ENCODE measurements around the gene FAM25G.

Gene FAM25G

GRCh38 chr10:47454780-47455058, 36.8 kb downstream of the FAM25G start:
- no peak for TF ChIP-seq CTCF (IDR thresholded peaks at IDR 0.05)
- intact Hi-C loops (cut with DNase I; ENCODE audit: low total_unique reads), result no loop called here
- Histone ChIP-seq H3K27ac (no peak overlapping the region), H3K27me3 (no peaks in the 10 kb centered on the region), H3K36me3 (no peaks in the 10 kb centered on the region), H3K9me3 (no peaks in the 10 kb centered on the region), H3K4me3 (no peak overlapping the region), H3K4me1 (no peaks in the 10 kb centered on the region)
- no peak for DNase-seq

DNA sequence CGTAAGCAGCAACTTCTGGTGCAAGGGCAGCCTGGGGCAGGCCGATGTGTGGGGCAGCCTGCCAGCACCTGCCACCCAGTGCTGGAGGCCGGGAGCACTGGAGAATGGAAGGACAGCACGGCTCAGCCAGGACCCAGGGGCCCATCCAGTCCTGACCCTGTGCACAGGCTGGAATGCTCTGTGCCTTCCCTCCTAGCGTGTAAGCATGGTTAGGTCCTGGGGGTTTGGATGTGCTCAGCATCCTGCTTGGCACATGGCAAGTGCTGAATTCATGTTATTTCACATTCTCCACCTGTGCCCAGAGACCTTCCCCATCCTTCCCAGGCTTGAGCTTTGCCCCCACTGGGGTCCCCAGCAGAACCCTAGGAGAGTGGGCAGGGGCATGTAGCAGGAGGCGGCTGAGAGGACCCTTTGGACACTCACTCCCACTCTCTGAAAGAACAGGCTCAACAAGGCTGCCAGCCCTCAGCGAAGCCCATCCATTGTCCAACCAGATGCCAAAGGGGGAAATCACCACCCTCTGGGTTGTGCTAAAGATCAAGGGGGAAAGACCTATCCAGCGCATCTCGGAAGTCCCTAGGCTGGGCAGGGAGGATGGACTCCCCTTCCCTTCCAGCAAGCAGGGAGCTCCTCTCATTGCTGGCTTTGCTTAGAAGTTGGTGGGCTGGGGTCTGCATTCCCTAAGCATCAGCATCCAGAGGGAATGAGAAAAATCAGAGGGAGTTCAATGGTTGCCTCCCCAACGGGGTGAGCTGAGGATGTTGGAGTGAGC, 37.3 kb downstream of the FAM25G start:
- DNase-seq, result no peak
- Histone ChIP-seq H3K9me3 (no peaks in the 10 kb centered on the region), H3K27me3 (no peaks in the 10 kb centered on the region), H3K27ac (no peak overlapping the region), H3K4me1 (no peaks in the 10 kb centered on the region), H3K4me3 (no peak overlapping the region), H3K36me3 (no peaks in the 10 kb centered on the region)
- intact Hi-C loops (cut with DNase I; ENCODE audit: low total_unique reads), result no loop called here
- no peak for TF ChIP-seq CTCF (IDR thresholded peaks at IDR 0.05)

- no peaks in the 10 kb centered on the region for H3K4me1 ChIP-seq
- no peak overlapping the region for H3K4me3 ChIP-seq
- intact Hi-C loops (cut with DNase I; ENCODE audit: low total_unique reads), result no loop called here
- no peaks in the 10 kb centered on the region for H3K36me3 ChIP-seq
- H3K27ac ChIP-seq, result no peak overlapping the region
- no peak for TF ChIP-seq CTCF (IDR thresholded peaks at IDR 0.05)
- H3K27me3 ChIP-seq, result no peaks in the 10 kb centered on the region
- DNase-seq, result no peak
- H3K9me3 ChIP-seq, result no peaks in the 10 kb centered on the region
Observed at GRCh38 chr10:47453141-47454007, 38.1 kb downstream of the FAM25G start.

GRCh38 chr10:47452495-47453140, 38.9 kb downstream of the FAM25G start:
- no peak for DNase-seq

GRCh38 chr10:47451998-47452494, 39.5 kb downstream of the FAM25G start:
- no peaks in the 10 kb centered on the region for H3K4me1 ChIP-seq
- intact Hi-C loops (cut with DNase I; ENCODE audit: low total_unique reads), result no loop called here
- no peaks in the 10 kb centered on the region for H3K27me3 ChIP-seq
- no peak for TF ChIP-seq CTCF (IDR thresholded peaks at IDR 0.05)
- H3K27ac ChIP-seq, result no peak overlapping the region
- H3K9me3 ChIP-seq, result no peaks in the 10 kb centered on the region
- H3K4me3 ChIP-seq, result no peak overlapping the region
- DNase-seq, result no peak
- H3K36me3 ChIP-seq, result no peaks in the 10 kb centered on the region

More at GRCh38 chr10:47452495-47453140, 38.9 kb downstream of the FAM25G start:
- Histone ChIP-seq H3K9me3 (no peaks in the 10 kb centered on the region), H3K27me3 (no peaks in the 10 kb centered on the region), H3K27ac (no peak overlapping the region), H3K36me3 (no peaks in the 10 kb centered on the region), H3K4me3 (no peak overlapping the region), H3K4me1 (no peaks in the 10 kb centered on the region)
- intact Hi-C loops (cut with DNase I; ENCODE audit: low total_unique reads), result no loop called here
- no peak for TF ChIP-seq CTCF (IDR thresholded peaks at IDR 0.05)
